Body of pancreas (tissue), 4 donors: ENCODE measurements around the gene KCNAB2. TPM values are rescaled to one million over a fixed set of nuclear protein-coding genes. Genes with fewer than 3 reads are reported as not detected.

Experiments
- ATAC-seq: fragments of 150-250 bp; one replicate; pipeline ENCODE4 v1.9.1; 2016
- DNase-seq, 4 donors: peaks; one replicate each; pipeline ENCODE4 v3.0.0-alpha.2; 2019
- H3K27ac ChIP-seq, 4 donors: fragments of 200-600 bp; sonication (generic); 1 replicate in 3 of 4; 2 replicates in 1 of 4; pipeline versions ENCODE4 v1.5.1 to v1.6.1; 2016 to 2019; ENCODE audit warnings: mild to moderate bottlenecking in 1 of 4, mixed read lengths in 1 of 4, moderate library complexity in 1 of 4
- H3K27me3 ChIP-seq, 2 donors: fragments of 200-600 bp; sonication (generic); one replicate each; pipeline ENCODE4 v1.6.0; 2016; ENCODE audit warnings: mild to moderate bottlenecking in 1 of 2
- H3K36me3 ChIP-seq, 2 donors: fragments of 200-600 bp; sonication (generic); replicated peaks in 1 of 2; 2 replicates each; pipeline ENCODE4 v1.5.1; 2016; ENCODE audit warnings: low read depth in 2 of 2; ENCODE audit not compliant: insufficient read depth in 1 of 2
- H3K4me1 ChIP-seq: fragments of 200-600 bp; sonication (generic); one replicate; pipeline ENCODE4 v1.6.0; 2016
- H3K4me3 ChIP-seq, 2 donors: fragments of 200-600 bp; sonication (generic); 1 replicate in 1 of 2; 2 replicates in 1 of 2; pipeline ENCODE4 v1.5.1; 2016 to 2019
- H3K9me3 ChIP-seq, 3 donors: fragments of 200-600 bp; sonication (generic); 1 replicate in 2 of 3; 2 replicates in 1 of 3; pipeline ENCODE4 v1.5.1; 2016
- CTCF ChIP-seq, 7 experiments: fragments of 450-650 bp in 4 of 7; fragments of 200-600 bp in 3 of 7; sonication (generic) in 3 of 7; IDR thresholded peaks; one replicate each; pipeline ENCODE4 v1.5.1; 2016 to 2019; ENCODE audit warnings: antibody characterized with exemption in 7 of 7
- POLR2A ChIP-seq, 3 donors: fragments of 450-650 bp; IDR thresholded peaks; one replicate each; pipeline ENCODE4 v1.6.1; 2016; ENCODE audit warnings: antibody characterized with exemption in 3 of 3, mild to moderate bottlenecking in 2 of 3
- WGBS, 2 donors: methylation state at CpG; one replicate each; pipeline ENCODE4 v1.1.5; 2017; 5-methylcytosine and 5-hydroxymethylcytosine counted together
- intact Hi-C: fragments of 100-400 bp; cut with DNase I; formaldehyde crosslinking; loops from one replicate; pipeline ENCODE4 v1.15.1; 2023
- total RNA-seq, 2 donors: library from RNA; depleted of rRNA; stranded (reverse); fragments of >200 nt; gene quantifications; one replicate each; pipeline ENCODE4 v1.1.0, GENCODE V29; 2016

KCNAB2 gene
- total RNA-seq, 2 donors from 2014 or later: 4.6 to 7.0 TPM

GRCh38 chr1:6126028-6126427 lies 80.3 kb downstream of the KCNAB2 start:
- no peaks in the 10 kb centered on the region for H3K27me3 ChIP-seq
- DNase-seq (peak in 1 of 4 donors; percentile 2), ATAC-seq (no peak)
- no peak overlapping the region for H3K4me3 ChIP-seq
- no peaks in the 10 kb centered on the region for H3K36me3 ChIP-seq
- H3K9me3 ChIP-seq: no peaks in the 10 kb centered on the region
- TF ChIP-seq POLR2A (IDR thresholded peaks at IDR 0.05) (no peak), CTCF (IDR thresholded peaks at IDR 0.05) (no peak)
- H3K27ac ChIP-seq: no peak overlapping the region
- 56 to 71% methylated on average over 9 to 13 of the region's 13 CpGs for WGBS, 2 donors
- H3K4me1 ChIP-seq: peaks cover 5% of the 10 kb centered on the region
- intact Hi-C loops: no loop called here

DNA sequence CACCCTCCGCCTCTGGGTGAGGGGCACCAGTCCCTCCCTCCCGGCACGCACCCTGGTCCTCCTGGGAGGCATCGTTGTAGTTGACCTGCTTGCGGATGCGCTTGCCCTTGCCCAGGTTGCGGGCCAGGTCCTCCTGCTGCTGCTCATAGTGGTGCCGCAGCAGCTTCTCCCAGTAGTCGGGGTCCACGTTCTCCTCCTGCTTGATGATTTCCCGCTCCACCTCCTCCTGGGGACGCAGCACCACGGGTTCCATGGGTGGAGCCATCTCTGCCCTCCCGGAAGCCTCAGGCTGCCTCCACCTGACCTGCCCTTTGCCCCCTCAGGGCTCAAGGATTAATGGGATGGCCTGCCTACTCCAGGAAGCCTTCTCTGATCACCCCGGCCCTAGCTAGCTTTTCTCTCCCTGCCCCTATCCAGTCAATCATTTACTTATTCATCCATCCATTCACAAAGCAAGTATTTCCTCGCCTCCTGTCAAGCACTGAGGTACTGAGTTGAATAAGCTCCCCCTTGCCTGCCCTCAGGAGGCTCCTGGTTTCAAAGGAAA lies 80.9 kb downstream of the KCNAB2 start:
- 73 to 75% methylated on average over 5 to 16 of the region's 16 CpGs for WGBS, 2 donors
- H3K27me3 ChIP-seq: no peaks in the 10 kb centered on the region
- H3K27ac ChIP-seq: no peak overlapping the region
- ATAC-seq (no peak), DNase-seq (peak in 1 of 4 donors; percentile 8)
- TF ChIP-seq CTCF (IDR thresholded peaks at IDR 0.05): no peak
- no peak for TF ChIP-seq POLR2A (IDR thresholded peaks at IDR 0.05)
- peaks cover 5% of the 10 kb centered on the region for H3K4me1 ChIP-seq
- no peak overlapping the region for H3K4me3 ChIP-seq
- intact Hi-C loops: no loop called here
- no peaks in the 10 kb centered on the region for H3K9me3 ChIP-seq
- no peaks in the 10 kb centered on the region for H3K36me3 ChIP-seq

- intact Hi-C loops: no loop called here
- no peak overlapping the region for H3K27ac ChIP-seq
- TF ChIP-seq CTCF (IDR thresholded peaks at IDR 0.05) (no peak), POLR2A (IDR thresholded peaks at IDR 0.05) (no peak)
Observed at GRCh38 chr1:6127587-6128163, 82.0 kb downstream of the KCNAB2 start.

GRCh38 chr1:6128276-6129081 lies 82.8 kb downstream of the KCNAB2 start:
- Histone ChIP-seq H3K27me3 (no peaks in the 10 kb centered on the region), H3K9me3 (no peaks in the 10 kb centered on the region), H3K4me1 (peaks cover 5% of the 10 kb centered on the region), H3K36me3 (no peaks in the 10 kb centered on the region), H3K4me3 (no peak overlapping the region), H3K27ac (no peak overlapping the region)
- WGBS, 2 donors: 84 to 92% methylated on average over 14 to 30 of the region's 34 CpGs
- TF ChIP-seq CTCF (IDR thresholded peaks at IDR 0.05) (no peak), POLR2A (IDR thresholded peaks at IDR 0.05) (no peak)
- DNase-seq: peak in 1 of 4 donors; percentile 9
- intact Hi-C loops: no loop called here
- no peak for ATAC-seq

More at GRCh38 chr1:6127587-6128163, 82.0 kb downstream of the KCNAB2 start:
- Histone ChIP-seq H3K27me3 (no peaks in the 10 kb centered on the region), H3K36me3 (no peaks in the 10 kb centered on the region), H3K9me3 (no peaks in the 10 kb centered on the region), H3K4me3 (no peak overlapping the region), H3K4me1 (peaks cover 5% of the 10 kb centered on the region)
- DNase-seq: peak; percentile 36 to 77 (median 67)
- WGBS, 2 donors: 10 to 13% methylated on average over 9 to 35 of the region's 41 CpGs
- peak; percentile 74 for ATAC-seq
